GM19240 (cell line): Measurements from ENCODE around the gene PKNOX1.
"Not testable (repeated sequence)": the region's sequence is repeated elsewhere in the genome, so short reads cannot be mapped to it uniquely, and the experiment has no call there.

Experiments used
- DNase-seq: peaks from one replicate; pipeline ENCODE4 v3.0.0; 2011; ENCODE audit warnings: low spot score; ENCODE audit not compliant: insufficient read length

Gene PKNOX1

DNA sequence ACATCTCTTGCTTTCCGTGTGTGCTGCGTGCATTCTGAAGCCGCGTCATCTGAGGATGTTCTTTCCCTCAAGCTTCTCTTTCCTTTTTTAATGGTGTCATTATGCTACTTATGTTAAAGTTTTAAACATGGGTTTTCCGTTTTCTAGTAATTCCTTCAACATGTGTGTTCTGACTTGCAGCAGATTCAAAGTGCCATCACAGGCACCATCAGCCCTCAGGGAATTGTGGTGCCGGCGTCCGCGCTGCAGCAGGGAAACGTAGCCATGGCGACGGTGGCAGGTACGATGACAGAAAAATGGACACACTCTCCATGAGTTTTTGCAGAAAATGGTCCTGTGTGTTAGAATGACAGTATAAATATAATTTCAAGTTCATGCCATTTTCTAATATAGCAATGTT lies 42.4 kb downstream of the PKNOX1 start:
- no peak for DNase-seq

- DNase-seq: no peak
These were observed 44.2 kb downstream of the PKNOX1 start for GRCh38 chr21:43018519-43018918.

DNA sequence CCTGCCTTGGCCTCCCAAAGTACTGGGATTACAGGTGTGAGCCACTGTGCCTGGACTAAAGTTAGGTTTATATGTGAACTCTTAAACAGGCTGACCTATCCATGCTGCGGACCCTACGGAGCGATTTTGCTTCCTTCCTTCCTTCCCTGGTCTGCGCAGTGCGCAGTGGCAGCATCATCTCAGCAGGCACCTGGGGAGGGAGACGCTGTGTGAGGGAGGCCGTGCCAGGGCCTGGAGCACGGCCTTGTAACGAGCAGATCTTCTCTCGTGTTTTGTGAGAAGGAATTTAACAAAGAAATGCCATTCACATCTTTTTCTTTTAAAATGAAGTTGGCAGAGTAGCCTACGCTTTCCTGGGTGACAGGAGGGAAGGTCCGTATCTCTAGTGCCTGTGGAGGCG lies 45.8 kb downstream of the PKNOX1 start:
- no peak for DNase-seq

DNA sequence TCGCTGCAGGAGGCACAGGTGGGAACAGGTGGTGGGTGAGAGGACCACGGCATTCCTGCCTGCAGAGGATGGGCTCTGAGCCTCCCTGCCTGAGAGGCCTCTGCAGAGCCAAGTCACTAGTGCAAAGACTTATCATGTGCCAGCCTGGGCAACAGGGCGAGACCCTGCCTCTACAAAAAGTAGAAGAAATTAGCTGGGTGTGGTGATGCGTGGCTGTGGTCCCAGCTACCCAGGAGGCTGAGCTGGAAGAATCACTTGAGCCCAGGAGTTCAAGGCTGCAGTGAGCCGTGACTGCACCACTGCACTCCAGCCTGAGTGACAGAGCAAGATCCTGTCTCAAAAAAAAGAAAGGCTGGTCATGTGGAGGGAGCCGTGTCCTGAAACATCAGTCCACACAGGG lies 46.4 kb downstream of the PKNOX1 start:
- DNase-seq: no peak

DNA sequence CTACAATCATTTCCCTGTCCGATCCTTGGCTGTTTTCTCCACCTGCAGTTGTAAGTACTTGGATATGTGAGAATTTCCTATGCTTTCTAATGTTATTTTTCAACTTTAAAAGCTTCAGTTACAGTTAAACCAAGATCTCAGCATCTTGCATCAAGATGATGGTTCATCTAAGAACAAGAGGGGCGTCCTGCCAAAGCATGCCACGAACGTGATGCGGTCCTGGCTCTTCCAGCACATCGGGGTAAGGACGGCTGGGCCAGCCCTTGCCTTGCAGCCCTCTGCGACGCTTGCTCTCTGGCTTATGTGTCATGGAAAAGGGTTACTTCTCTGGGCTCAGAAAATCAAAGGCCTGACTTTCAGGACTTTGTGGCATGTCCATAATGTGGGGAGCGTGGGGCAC lies 46.8 kb downstream of the PKNOX1 start:
- no peak for DNase-seq

DNA sequence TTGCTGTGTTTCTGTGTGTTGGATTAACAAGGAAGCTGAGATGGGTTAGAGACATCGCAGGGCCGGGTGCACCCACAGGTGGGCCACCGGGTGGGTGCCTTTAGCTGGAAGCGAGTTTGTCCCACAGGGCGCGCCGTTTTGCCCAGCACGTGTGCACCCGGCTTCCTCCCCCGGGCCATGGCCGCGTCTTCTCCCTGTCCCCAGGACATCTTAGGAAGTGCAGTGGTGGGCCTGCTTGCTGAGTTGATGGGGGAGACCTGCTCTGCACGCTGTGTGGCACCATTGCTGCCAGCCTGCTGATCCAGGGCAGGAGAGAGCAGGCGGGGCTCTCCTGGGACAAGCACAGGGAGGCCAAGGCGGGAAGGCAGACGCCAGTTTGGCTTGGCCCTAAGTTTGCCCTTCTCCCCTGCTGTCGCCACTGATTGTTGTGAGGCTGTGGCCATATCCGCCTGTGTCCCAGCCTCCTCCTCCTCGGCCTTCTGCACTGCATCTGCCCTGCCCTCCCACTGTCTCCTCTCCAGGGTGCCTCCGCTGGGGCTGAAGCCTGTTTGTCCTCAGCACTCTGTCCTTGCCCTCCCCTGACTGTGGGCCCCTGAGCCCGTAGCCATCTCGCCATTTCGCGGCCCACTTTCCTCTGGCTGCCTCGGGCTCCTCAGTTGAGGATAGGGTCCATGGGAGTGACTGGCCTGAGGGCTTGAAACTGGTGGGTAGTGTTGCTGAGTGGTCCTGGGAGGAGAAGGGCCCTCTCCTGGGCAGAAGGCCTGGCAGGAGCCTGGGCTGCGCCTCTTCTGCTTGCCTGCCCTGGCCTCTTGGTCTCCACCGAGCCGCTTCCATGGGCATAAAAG lies 47.6 kb downstream of the PKNOX1 start:
- DNase-seq: no peak

GRCh38 chr21:43023175-43023574 lies 48.8 kb downstream of the PKNOX1 start:
- DNase-seq: no peak

DNA sequence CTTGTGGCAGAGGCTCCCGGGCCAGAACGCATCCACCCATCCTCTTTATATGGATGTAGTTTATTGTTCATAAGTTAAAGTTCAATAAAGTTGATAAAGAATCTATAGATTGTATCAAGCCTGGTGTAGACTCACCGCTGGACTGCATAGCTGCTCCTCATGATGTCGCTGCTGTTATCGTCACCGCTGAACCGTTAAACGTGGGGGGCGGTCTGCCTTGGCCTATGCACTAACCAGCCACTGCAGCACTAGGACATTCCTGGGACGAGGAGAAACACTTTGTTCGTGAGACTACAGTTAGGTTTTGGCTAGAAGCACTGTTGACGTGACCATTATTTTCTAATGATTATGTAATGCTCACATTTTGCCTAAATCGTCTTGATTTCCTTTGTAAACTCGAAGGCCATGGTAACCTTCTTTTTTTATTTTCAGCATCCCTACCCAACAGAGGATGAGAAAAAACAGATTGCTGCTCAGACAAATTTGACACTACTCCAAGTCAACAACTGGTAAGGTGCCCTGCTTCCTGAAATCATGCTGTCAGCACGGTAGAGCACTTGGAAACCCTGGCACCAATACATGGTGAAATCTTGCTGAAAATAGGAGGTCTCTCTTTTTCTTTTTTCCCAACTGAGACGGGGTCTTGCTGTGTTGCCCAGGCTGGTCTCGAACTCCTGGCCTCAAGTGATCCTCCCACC lies 50.2 kb downstream of the PKNOX1 start:
- no peak for DNase-seq

DNA sequence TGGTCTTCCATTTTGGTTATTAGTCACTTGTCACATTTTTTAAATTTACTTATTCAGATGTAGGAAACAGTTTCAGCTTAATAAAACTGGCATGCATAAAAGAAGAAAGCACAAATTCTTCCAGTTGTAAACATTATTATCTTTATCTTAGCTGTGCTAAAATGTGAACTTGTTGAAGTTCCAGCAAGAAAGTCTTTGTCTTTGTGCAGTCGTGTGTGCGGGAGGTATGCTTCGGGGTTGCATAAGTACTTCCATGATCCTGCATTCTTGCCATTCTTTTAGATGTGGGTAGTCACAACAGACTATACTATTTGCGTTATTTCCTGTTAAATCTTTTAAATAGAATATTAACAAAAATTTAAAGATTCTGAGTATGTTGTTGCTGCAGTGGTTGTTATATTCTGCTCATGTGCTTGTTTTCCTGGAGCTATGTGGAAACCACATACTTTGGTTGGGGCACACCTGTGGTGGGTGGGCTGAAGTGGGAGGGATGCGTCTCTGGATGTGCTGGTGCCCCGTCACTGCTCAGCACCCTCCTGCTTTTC lies 51.3 kb downstream of the PKNOX1 start:
- no peak for DNase-seq

DNA sequence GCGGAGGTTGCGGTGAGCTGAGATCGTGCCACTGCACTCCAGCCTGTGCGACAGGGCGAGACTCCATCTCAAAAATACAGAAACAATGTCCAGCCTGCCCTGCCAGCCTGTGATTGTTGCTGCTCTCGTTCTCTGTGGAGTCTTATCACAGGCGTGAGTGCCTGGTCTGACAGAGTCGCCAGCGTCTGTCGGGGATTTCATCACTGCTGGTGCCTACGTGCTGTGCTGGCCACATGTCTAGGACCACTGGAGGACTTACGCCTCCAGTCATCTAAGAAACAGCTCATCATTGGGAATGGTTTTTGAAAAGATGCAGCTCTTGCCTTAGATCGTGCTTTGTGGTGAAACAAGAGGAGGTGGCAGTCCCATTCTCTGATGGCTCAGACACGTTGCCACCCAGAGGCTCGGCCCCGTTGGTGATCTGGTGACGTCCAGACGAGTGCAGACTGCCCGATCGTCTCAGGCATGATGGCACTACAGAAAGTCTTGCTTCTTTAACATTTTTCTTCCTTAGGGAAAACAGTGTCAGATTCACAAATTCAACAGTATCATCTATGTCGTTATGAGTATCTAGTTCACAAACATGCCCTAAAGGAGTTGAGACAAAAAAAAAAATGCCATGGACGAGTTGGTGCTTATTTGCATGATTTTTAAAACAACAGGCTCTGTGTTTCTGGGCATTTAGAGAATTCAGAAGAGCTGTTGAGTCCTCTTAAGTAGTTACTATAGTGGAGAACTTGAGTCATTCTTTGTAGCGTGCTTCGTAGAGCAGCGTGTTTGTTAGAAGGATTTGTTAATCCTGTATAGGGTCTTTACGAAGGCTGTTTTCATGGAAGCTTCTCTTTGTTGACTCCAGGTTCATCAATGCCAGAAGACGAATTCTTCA lies 53.7 kb downstream of the PKNOX1 start:
- no peak for DNase-seq

- no peak for DNase-seq
These were observed 55.4 kb downstream of the PKNOX1 start for GRCh38 chr21:43029785-43030184.

DNA sequence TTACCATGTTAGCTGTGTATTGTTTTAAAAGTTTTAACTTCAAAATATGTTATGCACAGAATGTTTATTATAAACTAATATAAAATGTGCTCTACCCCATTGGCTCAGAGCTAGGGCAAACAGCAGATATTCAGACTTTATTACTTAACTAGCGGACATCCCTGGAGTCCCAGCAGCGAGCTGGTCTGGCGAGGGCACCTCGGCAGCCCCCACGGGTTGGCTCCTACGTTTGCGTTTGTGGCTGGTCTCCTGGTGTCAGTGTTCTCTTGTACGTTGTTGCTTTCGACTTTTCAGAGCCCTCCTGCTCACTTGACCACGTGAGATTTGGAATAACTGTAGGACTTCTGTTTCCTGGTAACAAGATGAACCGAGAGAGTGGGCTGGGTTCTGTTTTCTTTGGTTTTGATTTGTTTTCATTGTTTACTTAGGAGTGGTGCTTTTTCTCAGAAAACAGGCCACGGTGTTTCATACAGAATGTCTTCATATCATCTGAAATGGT lies 56.8 kb downstream of the PKNOX1 start:
- DNase-seq: no peak

- DNase-seq: no peak
These were observed 59.7 kb downstream of the PKNOX1 start for GRCh38 chr21:43034101-43034500.

- no peak for DNase-seq
These were observed 60.5 kb downstream of the PKNOX1 start for GRCh38 chr21:43034826-43035225.

DNA sequence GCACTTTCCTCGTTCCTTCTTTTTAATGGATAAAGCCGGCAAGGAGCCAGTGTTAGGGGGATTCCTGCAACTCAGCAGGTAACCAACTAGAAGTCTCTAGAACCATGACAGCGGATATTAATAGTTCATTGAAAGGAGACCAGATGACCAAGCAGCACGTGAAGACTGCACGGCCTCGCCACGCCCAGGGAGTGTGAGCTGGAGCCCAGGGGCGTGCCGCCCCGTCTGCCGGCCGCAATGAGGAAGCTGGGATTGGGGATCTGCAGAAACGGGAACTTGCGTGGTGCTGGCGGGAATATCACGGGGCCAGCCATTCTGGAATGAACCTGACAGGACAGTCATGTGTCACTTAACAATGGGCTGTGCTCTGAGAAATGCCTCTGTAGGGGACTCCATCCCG lies 62.5 kb downstream of the PKNOX1 start:
- not testable (repeated sequence) for DNase-seq

DNA sequence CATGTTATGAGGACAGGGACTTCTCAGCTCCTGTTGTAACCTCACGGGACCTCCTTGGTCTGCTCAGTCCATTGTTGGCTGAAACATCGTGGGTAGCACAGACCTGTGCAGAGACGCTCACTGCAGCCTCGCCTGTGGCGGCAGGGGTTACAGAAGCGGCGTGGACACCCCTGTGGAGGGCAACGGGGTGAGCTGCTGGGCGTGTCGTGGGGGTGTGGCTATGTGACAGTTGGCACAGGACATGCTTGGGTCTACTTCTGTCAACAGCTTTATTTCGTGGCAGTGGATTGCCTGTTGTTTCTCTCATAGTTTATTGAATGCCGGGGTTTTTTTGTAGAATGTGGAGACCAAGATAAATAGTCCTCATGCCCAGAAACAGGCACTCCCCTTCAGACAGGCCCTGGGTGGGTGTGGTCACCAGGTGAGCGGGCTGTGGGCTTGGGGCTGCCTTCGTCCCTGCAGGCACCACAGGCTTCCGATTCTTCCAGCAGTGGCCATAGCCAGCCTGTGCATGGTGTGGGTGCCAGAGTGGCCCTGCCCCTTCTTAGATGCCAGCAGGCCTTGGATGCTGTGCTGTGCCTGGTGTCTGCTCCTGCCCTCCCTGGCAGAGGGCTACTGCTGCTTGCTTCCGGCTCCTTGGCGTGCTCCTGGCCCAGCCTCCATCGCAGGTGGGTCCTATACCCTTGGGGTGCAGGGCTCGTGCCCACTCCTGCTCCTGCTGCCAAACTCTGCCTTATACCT lies 63.7 kb downstream of the PKNOX1 start:
- not testable (repeated sequence) for DNase-seq

- not testable (repeated sequence) for DNase-seq
These were observed 64.3 kb downstream of the PKNOX1 start for GRCh38 chr21:43038659-43039044.

DNA sequence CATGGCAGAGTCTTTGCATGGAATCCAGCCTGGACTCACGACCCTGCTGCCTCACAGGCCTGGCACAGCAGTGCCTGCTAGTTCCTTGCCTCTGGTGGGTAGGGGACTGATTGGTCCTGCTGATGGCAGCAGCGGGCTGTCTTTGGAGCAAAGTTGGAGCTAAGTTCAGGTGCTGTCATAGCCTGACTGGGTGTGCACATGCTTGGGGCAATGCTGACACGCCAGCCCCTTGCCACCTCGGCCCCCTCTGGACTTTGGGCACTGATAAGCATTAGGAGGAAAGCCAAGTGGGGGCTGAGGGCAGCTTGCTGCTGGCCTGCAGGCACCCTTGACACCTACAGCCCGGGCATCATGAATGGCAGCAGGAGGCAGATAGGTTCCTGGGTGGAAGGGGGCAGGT lies 67.8 kb downstream of the PKNOX1 start:
- DNase-seq: not testable (repeated sequence)

DNA sequence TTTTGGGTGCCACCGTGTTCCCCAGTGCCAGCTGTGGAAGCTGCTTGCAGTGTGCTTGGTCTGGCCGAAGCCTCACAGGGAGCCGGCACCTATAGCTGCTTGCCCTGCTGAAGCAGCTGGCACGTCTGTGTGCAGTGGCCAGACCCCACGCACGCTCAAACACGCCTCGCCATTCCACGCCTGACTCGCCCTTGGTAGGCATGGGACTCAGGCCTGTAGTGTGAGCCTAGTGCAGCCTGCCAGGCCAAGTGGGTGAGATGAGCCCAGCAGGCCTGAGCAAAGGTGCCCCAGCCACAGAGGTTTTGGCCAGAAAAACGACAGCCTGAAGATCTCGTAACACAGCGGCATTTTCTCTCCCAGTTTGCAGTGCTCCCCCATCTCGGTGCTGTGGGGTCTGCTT lies 68.9 kb downstream of the PKNOX1 start:
- not testable (repeated sequence) for DNase-seq

- DNase-seq: not testable (repeated sequence)
These were observed 70.2 kb downstream of the PKNOX1 start for GRCh38 chr21:43044547-43044946.
